HUES64 (cell line): ENCODE measurements around the gene MEMO1.
A peak's percentile ranks its signal among the peaks of the same experiment; 100 is the strongest.
"Not testable (repeated sequence)": the region's sequence is repeated elsewhere in the genome, so short reads cannot be mapped to it uniquely, and the experiment has no call there.

ENCODE experiments used
- H3K27ac ChIP-seq: 2 replicates; pipeline ENCODE4 v1.7.0; 2013; ENCODE audit warnings: low read depth, low read length, inconsistent platforms
- H3K27me3 ChIP-seq: 2 replicates; pipeline ENCODE4 v1.6.1; 2013; ENCODE audit warnings: mild to moderate bottlenecking, low read length; ENCODE audit not compliant: insufficient read depth
- H3K36me3 ChIP-seq: 2 replicates; pipeline ENCODE4 v1.6.1; 2013; ENCODE audit warnings: mild to moderate bottlenecking, low read length; ENCODE audit not compliant: insufficient read depth
- H3K4me1 ChIP-seq: 2 replicates; pipeline ENCODE4 v1.6.1; 2013; ENCODE audit warnings: mild to moderate bottlenecking, low read length, moderate library complexity; ENCODE audit not compliant: insufficient read depth
- H3K4me3 ChIP-seq: 2 replicates; pipeline ENCODE4 v1.5.1; 2013; ENCODE audit warnings: mild to moderate bottlenecking, low read length, moderate library complexity
- H3K9ac ChIP-seq: 2 replicates; pipeline ENCODE4 v1.6.1; 2013; ENCODE audit warnings: mild to moderate bottlenecking, low read depth, low read length
- H3K9me3 ChIP-seq: 2 replicates; pipeline ENCODE4 v1.6.1; 2013; ENCODE audit warnings: low read depth, low read length; ENCODE audit not compliant: insufficient read depth
- WGBS: fragments of 150-250, 120-280 bp; methylation state at CpG from one replicate; pipeline ENCODE4 v1.1.7; 2013; ENCODE audit warnings: missing lambda C conversion rate; 5-methylcytosine and 5-hydroxymethylcytosine counted together

Gene MEMO1

GRCh38 chr2:32011485-32011960 is 715 bp upstream of the MEMO1 start:
- WGBS: 83% methylated on average over 5 of the region's 5 CpGs
- Histone ChIP-seq H3K9ac (peak overlapping the region; percentile 81), H3K36me3 (peaks cover 18% of the 10 kb centered on the region), H3K27ac (peak overlapping the region; percentile 99), H3K4me1 (peaks cover 28% of the 10 kb centered on the region), H3K4me3 (peak overlapping the region; percentile 67), H3K9me3 (no peaks in the 10 kb centered on the region), H3K27me3 (no peaks in the 10 kb centered on the region)

DNA sequence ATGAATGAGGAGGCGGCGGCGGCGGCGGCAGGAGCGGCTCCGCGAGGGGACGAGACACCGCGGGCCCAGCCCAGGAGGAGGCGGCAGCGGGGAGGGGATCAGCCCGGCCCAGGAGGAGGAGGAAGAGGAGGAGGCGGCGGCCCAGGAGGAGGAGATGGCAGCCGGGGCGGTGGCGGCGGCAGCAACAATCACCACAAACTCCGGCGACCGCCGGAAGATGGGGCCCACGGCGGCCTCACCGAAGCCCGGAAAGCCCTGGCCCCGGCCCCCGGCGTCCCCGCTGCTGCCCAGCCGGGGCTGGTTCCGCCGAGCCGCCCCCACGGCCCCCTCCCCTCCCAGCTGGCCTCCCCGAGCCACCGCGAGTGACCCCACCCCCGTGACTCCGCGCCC is 533 bp downstream of the MEMO1 start:
- H3K27ac ChIP-seq: peak overlapping the region; percentile 99; the same call in 1 of the 2 replicates
- H3K36me3 ChIP-seq: peaks cover 11% of the 10 kb centered on the region
- H3K9me3 ChIP-seq, H3K27me3 ChIP-seq: not testable (repeated sequence)
- peak overlapping the region; percentile 88 for H3K4me3 ChIP-seq
- peak overlapping the region; percentile 38 for H3K9ac ChIP-seq
- H3K4me1 ChIP-seq: peaks cover 28% of the 10 kb centered on the region
- WGBS: under 1% methylated on average over 18 of the region's 43 CpGs

- H3K9ac ChIP-seq: peak overlapping the region; percentile 79
- H3K36me3 ChIP-seq: peaks cover 6% of the 10 kb centered on the region
- H3K4me3 ChIP-seq: peak overlapping the region; percentile 88
- no peaks in the 10 kb centered on the region for H3K27me3 ChIP-seq
- under 1% methylated on average over 90 of the region's 91 CpGs for WGBS
- H3K9me3 ChIP-seq: no peaks in the 10 kb centered on the region
- peaks cover 28% of the 10 kb centered on the region for H3K4me1 ChIP-seq
- peak overlapping the region; percentile 99; the same call in 1 of the 2 replicates for H3K27ac ChIP-seq
These were observed 1.1 kb downstream of the MEMO1 start for GRCh38 chr2:32009516-32010256.

- 7% methylated on average over 10 of the region's 10 CpGs for WGBS
- no peaks in the 10 kb centered on the region for H3K27me3 ChIP-seq
- no peaks in the 10 kb centered on the region for H3K9me3 ChIP-seq
- H3K27ac ChIP-seq: no peak overlapping the region; the same call in 1 of the 2 replicates
- 0 out of 2 replicates have a peak, but pooled peaks cover 5% of the 10 kb centered on the region for H3K36me3 ChIP-seq
- H3K9ac ChIP-seq: peak overlapping the region; percentile 79
- H3K4me1 ChIP-seq: peaks cover 28% of the 10 kb centered on the region
- H3K4me3 ChIP-seq: peak overlapping the region; percentile 88
These were observed 1.8 kb downstream of the MEMO1 start for GRCh38 chr2:32008805-32009515.

DNA sequence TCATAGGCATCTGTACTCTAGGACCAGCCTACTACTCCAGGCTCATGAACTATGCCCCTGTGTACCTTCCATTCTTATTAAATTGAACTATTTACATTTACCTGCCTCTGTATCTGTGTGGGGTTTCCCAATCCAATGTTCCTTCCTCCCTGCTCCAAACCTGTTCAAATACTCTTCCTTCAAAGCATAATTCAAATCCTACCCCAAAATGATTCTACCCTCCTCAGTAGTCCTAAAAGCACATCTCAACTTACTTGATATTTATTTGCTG is 3.8 kb downstream of the MEMO1 start:
- H3K36me3 ChIP-seq: no peaks in the 10 kb centered on the region
- H3K4me3 ChIP-seq: no peak overlapping the region
- H3K27me3 ChIP-seq: no peaks in the 10 kb centered on the region
- H3K4me1 ChIP-seq: peaks cover 27% of the 10 kb centered on the region
- H3K27ac ChIP-seq: no peak overlapping the region
- no peak overlapping the region for H3K9ac ChIP-seq
- no peaks in the 10 kb centered on the region for H3K9me3 ChIP-seq

DNA sequence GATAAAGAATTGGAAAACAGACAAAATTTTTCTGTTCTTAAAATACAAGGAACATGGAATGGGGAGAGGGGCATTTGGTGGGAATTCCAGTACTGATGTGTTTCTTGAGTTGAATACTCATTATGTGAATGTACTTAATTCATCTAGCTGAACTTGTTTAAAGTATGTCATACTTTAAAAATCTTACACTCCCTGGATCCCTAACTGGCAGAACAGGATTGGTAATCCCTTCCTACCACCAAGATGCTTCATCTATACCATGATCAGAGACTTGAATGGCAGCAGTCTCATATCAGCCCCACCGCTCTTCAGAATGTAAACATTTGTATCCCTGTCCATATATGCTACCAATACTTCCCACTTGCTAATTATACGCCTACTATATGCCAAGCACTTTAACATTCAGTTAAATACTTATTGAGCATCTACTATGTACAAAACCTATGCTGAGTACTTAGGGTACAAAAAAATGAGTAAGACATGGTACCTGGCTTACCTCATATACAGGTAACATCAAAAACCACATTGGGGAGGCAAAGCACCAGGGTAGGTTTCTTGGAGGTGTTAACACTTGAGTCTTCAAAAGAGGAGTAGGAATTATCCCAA is 5.3 kb downstream of the MEMO1 start:
- H3K4me3 ChIP-seq: no peak overlapping the region
- H3K9ac ChIP-seq: no peak overlapping the region
- H3K27ac ChIP-seq: no peak overlapping the region
- H3K4me1 ChIP-seq: peaks cover 18% of the 10 kb centered on the region
- no peaks in the 10 kb centered on the region for H3K27me3 ChIP-seq
- no peaks in the 10 kb centered on the region for H3K9me3 ChIP-seq
- 91% methylated on average over 2 of the region's 2 CpGs for WGBS
- H3K36me3 ChIP-seq: no peaks in the 10 kb centered on the region

- H3K9me3 ChIP-seq: no peaks in the 10 kb centered on the region
- no peak overlapping the region for H3K4me3 ChIP-seq
- 97% methylated on average over 2 of the region's 2 CpGs for WGBS
- H3K27ac ChIP-seq: no peak overlapping the region
- H3K4me1 ChIP-seq: peaks cover 15% of the 10 kb centered on the region
- no peak overlapping the region for H3K9ac ChIP-seq
- H3K36me3 ChIP-seq: no peaks in the 10 kb centered on the region
- H3K27me3 ChIP-seq: no peaks in the 10 kb centered on the region
These were observed 7.0 kb downstream of the MEMO1 start for GRCh38 chr2:32003791-32004190.

GRCh38 chr2:32002406-32002805 is 8.4 kb downstream of the MEMO1 start:
- Histone ChIP-seq H3K9me3 (no peaks in the 10 kb centered on the region), H3K27ac (no peak overlapping the region)

GRCh38 chr2:31999438-31999837 is 11.4 kb downstream of the MEMO1 start:
- no peak overlapping the region for H3K9ac ChIP-seq
- no peaks in the 10 kb centered on the region for H3K9me3 ChIP-seq
- no peaks in the 10 kb centered on the region for H3K36me3 ChIP-seq
- no peaks in the 10 kb centered on the region for H3K4me1 ChIP-seq
- 94% methylated on average over 4 of the region's 4 CpGs for WGBS
- H3K27ac ChIP-seq: no peak overlapping the region
- H3K4me3 ChIP-seq: no peak overlapping the region
- no peaks in the 10 kb centered on the region for H3K27me3 ChIP-seq

More at GRCh38 chr2:32002406-32002805, 8.4 kb downstream of the MEMO1 start:
- Histone ChIP-seq H3K4me1 (peaks cover 5% of the 10 kb centered on the region; the same call in 1 of the 2 replicates), H3K4me3 (no peak overlapping the region), H3K36me3 (no peaks in the 10 kb centered on the region), H3K9ac (no peak overlapping the region), H3K27me3 (no peaks in the 10 kb centered on the region)
- WGBS: 91% methylated on average over 2 of the region's 3 CpGs

- Histone ChIP-seq H3K27ac (no peak overlapping the region), H3K36me3 (no peaks in the 10 kb centered on the region), H3K27me3 (no peaks in the 10 kb centered on the region), H3K9ac (no peak overlapping the region), H3K4me1 (no peaks in the 10 kb centered on the region), H3K9me3 (no peaks in the 10 kb centered on the region), H3K4me3 (no peak overlapping the region)
- 90% methylated on average over 4 of the region's 4 CpGs for WGBS
These were observed 12.0 kb downstream of the MEMO1 start for GRCh38 chr2:31998731-31999383.

DNA sequence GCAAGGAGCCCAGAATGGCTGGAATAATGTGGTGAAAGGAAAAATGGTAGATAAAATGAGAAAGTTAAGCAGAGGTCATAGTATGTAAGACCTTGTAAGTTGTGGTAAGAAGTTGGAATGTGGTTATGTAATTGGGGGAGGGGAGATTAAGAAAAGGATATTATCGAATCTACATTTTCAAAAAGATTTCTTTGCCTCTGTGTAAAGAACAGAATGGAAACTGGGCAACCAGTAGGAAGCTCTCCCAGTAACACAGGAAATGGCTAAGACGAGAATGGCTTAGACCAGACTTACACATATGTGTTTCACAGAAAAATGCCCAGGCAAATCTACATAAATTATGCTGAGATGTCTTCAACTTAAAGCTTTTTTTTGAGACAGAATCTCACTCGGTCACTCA is 13.2 kb downstream of the MEMO1 start:
- H3K36me3 ChIP-seq: no peaks in the 10 kb centered on the region
- H3K9ac ChIP-seq: no peak overlapping the region
- H3K4me1 ChIP-seq: no peaks in the 10 kb centered on the region
- H3K4me3 ChIP-seq: no peak overlapping the region
- no peaks in the 10 kb centered on the region for H3K27me3 ChIP-seq
- H3K27ac ChIP-seq: no peak overlapping the region
- 91% methylated on average over 3 of the region's 3 CpGs for WGBS
- no peaks in the 10 kb centered on the region for H3K9me3 ChIP-seq
